IMR-90 (cell line): Measurements from ENCODE around the gene WNT6. TPM values are rescaled to one million over a fixed set of nuclear protein-coding genes. Genes with fewer than 3 reads are reported as not detected.

Source experiments
- ATAC-seq: fragments of 200-7000 bp; cut with Tn5 transposase; 2 replicates; pipeline ENCODE4 v1.9.1; 2020; ENCODE audit warnings: low read depth, mild to moderate bottlenecking, moderate library complexity
- BruUV-seq: library from RNA; stranded (reverse); fragments of 400-500 nt; replicated peaks from 2 replicates; lab custom pipeline; 2021; lab: Mats Ljungman, UMichigan
- CTCF ChIA-PET: fragments of 300-600 bp; formaldehyde crosslinking; extraction: SDS; loops from one replicate; lab custom pipeline; 2021; ENCODE audit warnings: antibody characterized with exemption; lab: Yijun Ruan, JAX
- POLR2A ChIA-PET: fragments of 300-600 bp; sonication (Branson Sonifier 250); formaldehyde crosslinking; loops from one replicate; lab custom pipeline; 2022; ENCODE audit warnings: antibody characterized with exemption; ENCODE audit not compliant: unreplicated experiment; lab: Charles Lee
- DNase-seq: peaks from one replicate; pipeline ENCODE4 v3.0.0; 2013
- H2AFZ ChIP-seq: replicated peaks from 2 replicates; pipeline ENCODE3; 2013; ENCODE audit warnings: low read length, mild to moderate bottlenecking; ENCODE audit not compliant: poor library complexity
- H2AK5ac ChIP-seq: 2 replicates; pipeline ENCODE4 v1.6.1; 2013; ENCODE audit warnings: low read depth, low read length, inconsistent platforms
- H2AK9ac ChIP-seq: replicated peaks from 2 replicates; pipeline ENCODE3; 2013; ENCODE audit warnings: mild to moderate bottlenecking, low read depth, low read length, moderate library complexity; ENCODE audit not compliant: poor library complexity
- H2BK120ac ChIP-seq: 2 replicates; pipeline ENCODE4 v1.6.1; 2013; ENCODE audit warnings: low read depth, low read length, inconsistent platforms
- H2BK15ac ChIP-seq: 3 replicates; pipeline ENCODE4 v1.6.1; 2013; ENCODE audit warnings: low read depth, low read length, inconsistent platforms
- H2BK20ac ChIP-seq: 2 replicates; pipeline ENCODE4 v1.6.1; 2013; ENCODE audit warnings: low read depth, mild to moderate bottlenecking, inconsistent platforms, low read length, moderate library complexity
- H2BK5ac ChIP-seq: 2 replicates; pipeline ENCODE4 v1.6.1; 2013; ENCODE audit warnings: mild to moderate bottlenecking, low read depth, low read length, inconsistent platforms; ENCODE audit not compliant: poor library complexity, severe bottlenecking
- H3K14ac ChIP-seq: replicated peaks from 2 replicates; pipeline ENCODE4 v1.6.1; 2013; ENCODE audit warnings: low read depth, low read length, inconsistent platforms
- H3K18ac ChIP-seq: 2 replicates; pipeline ENCODE4 v1.6.1; 2013; ENCODE audit warnings: low read depth, low read length, control low read depth
- H3K23ac ChIP-seq: 2 replicates; pipeline ENCODE4 v1.6.1; 2013; ENCODE audit warnings: low read depth, low read length, inconsistent platforms
- H3K27ac ChIP-seq: 2 replicates; pipeline ENCODE4 v1.5.1; 2013; ENCODE audit warnings: mild to moderate bottlenecking, control low read depth, low read length; ENCODE audit not compliant: insufficient read depth
- H3K27me3 ChIP-seq: 2 replicates; pipeline ENCODE4 v1.6.1; 2013; ENCODE audit warnings: low read length; ENCODE audit not compliant: control insufficient read depth, insufficient read depth
- H3K36me3 ChIP-seq: 2 replicates; pipeline ENCODE4 v1.6.1; 2013; ENCODE audit warnings: low read length, mixed read lengths; ENCODE audit not compliant: control insufficient read depth, insufficient read depth
- H3K4ac ChIP-seq: 2 replicates; pipeline ENCODE4 v1.6.1; 2013; ENCODE audit warnings: low read depth, low read length, inconsistent platforms
- H3K4me1 ChIP-seq: 2 replicates; pipeline ENCODE4 v1.6.1; 2013; ENCODE audit warnings: low read length, mixed read lengths; ENCODE audit not compliant: control insufficient read depth, insufficient read depth
- H3K4me2 ChIP-seq: 2 replicates; pipeline ENCODE4 v1.6.1; 2013; ENCODE audit warnings: low read depth, mild to moderate bottlenecking, control low read depth, low read length, moderate library complexity
- H3K4me3 ChIP-seq: 2 replicates; pipeline ENCODE4 v1.5.1; 2013; ENCODE audit warnings: low read depth, mild to moderate bottlenecking, control low read depth, low read length, moderate library complexity; ENCODE audit not compliant: insufficient read depth
- H3K56ac ChIP-seq: 2 replicates; pipeline ENCODE4 v1.6.1; 2013; ENCODE audit warnings: low read length, inconsistent platforms; ENCODE audit not compliant: insufficient read depth; ENCODE audit errors: extremely low read depth
- H3K79me1 ChIP-seq, 2 experiments: 2 replicates each; pipeline ENCODE4 v1.6.1; 2013; ENCODE audit warnings: low read length in 2 of 2, inconsistent platforms in 1 of 2, low read depth in 1 of 2
- H3K9ac ChIP-seq: 2 replicates; pipeline ENCODE4 v1.6.1; 2013; ENCODE audit warnings: low read depth, low read length, control low read depth
- H3K9me1 ChIP-seq: 2 replicates; pipeline ENCODE4 v1.6.1; 2013; ENCODE audit warnings: low read length, inconsistent platforms; ENCODE audit not compliant: insufficient read depth
- H3K9me3 ChIP-seq: 2 replicates; pipeline ENCODE4 v1.6.1; 2013; ENCODE audit warnings: low read length; ENCODE audit not compliant: control insufficient read depth, insufficient read depth
- H4K20me1 ChIP-seq: 2 replicates; pipeline ENCODE4 v1.6.1; 2013; ENCODE audit warnings: low read length, inconsistent platforms; ENCODE audit not compliant: insufficient read depth
- H4K5ac ChIP-seq: 2 replicates; pipeline ENCODE4 v1.6.1; 2013; ENCODE audit warnings: mild to moderate bottlenecking, low read depth, low read length, control low read depth
- H4K8ac ChIP-seq, 2 experiments: 2 replicates each; pipeline ENCODE4 v1.6.1; 2013; ENCODE audit warnings: low read depth in 2 of 2, low read length in 2 of 2, control low read depth in 1 of 2, inconsistent platforms in 1 of 2
- H4K91ac ChIP-seq: 2 replicates; pipeline ENCODE4 v1.6.1; 2013; ENCODE audit warnings: low read depth, low read length, inconsistent platforms; ENCODE audit not compliant: insufficient read depth
- MAFK ChIP-seq: IDR thresholded peaks from 2 replicates; pipeline ENCODE4 v1.6.1; 2012; ENCODE audit warnings: low read depth, low read length, improper control_type of control experiment
- MAZ ChIP-seq: IDR thresholded peaks from 2 replicates; pipeline ENCODE4 v1.6.1; 2012; ENCODE audit warnings: low read depth, mild to moderate bottlenecking, low read length, improper control_type of control experiment, moderate library complexity, borderline replicate concordance
- NFE2L2 ChIP-seq: fragments of 150-350 bp; IDR thresholded peaks from 2 replicates; pipeline ENCODE4 v1.6.1; 2016; ENCODE audit warnings: low read depth, mild to moderate bottlenecking, low read length
- WGBS, 2 experiments: methylation state at CpG; one replicate each; pipeline versions ENCODE4 v1.1.5 to v1.1.7; 2013; ENCODE audit warnings: missing lambda C conversion rate in 2 of 2; ENCODE audit not compliant: insufficient read length in 1 of 2; ENCODE audit errors: extremely low coverage in 2 of 2; 5-methylcytosine and 5-hydroxymethylcytosine counted together
- dilution Hi-C: fragments of 300-500 bp; cut with HindIII; formaldehyde crosslinking; loops from one replicate; pipeline ENCODE4 v1.14.3; 2018; ENCODE audit warnings: low sequenced_read_pairs; ENCODE audit not compliant: unreplicated experiment
- in situ Hi-C: fragments of 300-500 bp; cut with MboI; formaldehyde crosslinking; loops from 3 replicates; pipeline ENCODE4 v1.14.3; 2019; ENCODE audit warnings: low sequenced_read_pairs, inconsistent platforms, mixed read lengths
- intact Hi-C: fragments of 100-400 bp; cut with micrococcal nuclease; formaldehyde crosslinking; loops from 2 replicates; pipeline ENCODE4 v1.10.0; 2022
- polyA plus RNA-seq, 3 experiments: library from polyadenylated mRNA; depleted of rRNA; stranded (reverse); fragments of >200 nt; gene quantifications; 2 replicates each; pipeline ENCODE4 v1.2.3, GENCODE V29; 2012; ENCODE audit warnings: low replicate concordance in 1 of 3
- total RNA-seq: library from RNA; depleted of rRNA; stranded (reverse); fragments of >200 nt; gene quantifications from 2 replicates; pipeline ENCODE4 v1.2.3, GENCODE V29; 2012
- TF ChIP-seq, protein P1 (sequence below): fragments of 150-350 bp; IDR thresholded peaks from 2 replicates; pipeline ENCODE4 v1.6.1; 2016; ENCODE audit warnings: low read depth, mild to moderate bottlenecking, low read length, moderate library complexity, borderline replicate concordance

Gene WNT6
- total and polyA plus RNA-seq, 2 of the 4 experiments (the other 2 are of a cell fraction) = not detected

GRCh38 chr2:218869064-218869463, 9.5 kb downstream of the WNT6 start:
- Histone ChIP-seq H3K9me1 (no peaks in the 10 kb centered on the region), H3K4me2 (no peak overlapping the region), H3K4me3 (no peak overlapping the region), H3K4me1 (no peaks in the 10 kb centered on the region), H2BK15ac (no peak overlapping the region), H3K79me1 (no peaks in the 10 kb centered on the region), H3K9ac (no peak overlapping the region), H2AK5ac (no peak overlapping the region), H2BK120ac (no peak overlapping the region), H4K20me1 (no peaks in the 10 kb centered on the region), H2BK5ac (no peak overlapping the region), H4K5ac (no peak overlapping the region), H3K18ac (no peak overlapping the region), H3K23ac (no peak overlapping the region), H2AK9ac (no peak overlapping the region), H3K27ac (no peak overlapping the region), H2AFZ (no peak overlapping the region), H3K36me3 (no peaks in the 10 kb centered on the region), H3K14ac (no peak overlapping the region), H3K9me3 (peaks cover 2% of the 10 kb centered on the region), H3K4ac (no peak overlapping the region), H2BK20ac (no peak overlapping the region), H3K56ac (no peak overlapping the region), H4K8ac (no peak overlapping the region), H4K91ac (no peak overlapping the region), H3K27me3 (peaks cover 90% of the 10 kb centered on the region)
- in situ Hi-C loops = no loop called here
- dilution Hi-C loops = no loop called here
- ChIA-PET POLR2A (no interaction called here), CTCF (interaction anchor here (1.0 kb wide), 1 partner anchor 18 kb away, joined by 3 read pairs; no protein-coding TSS in a partner anchor)
- ATAC-seq (no peak), DNase-seq (no peak)
- no TSS peak for BruUV-seq
- intact Hi-C loops = no loop called here
- TF ChIP-seq NFE2L2 = no peak
- TF ChIP-seq, protein P1, sequence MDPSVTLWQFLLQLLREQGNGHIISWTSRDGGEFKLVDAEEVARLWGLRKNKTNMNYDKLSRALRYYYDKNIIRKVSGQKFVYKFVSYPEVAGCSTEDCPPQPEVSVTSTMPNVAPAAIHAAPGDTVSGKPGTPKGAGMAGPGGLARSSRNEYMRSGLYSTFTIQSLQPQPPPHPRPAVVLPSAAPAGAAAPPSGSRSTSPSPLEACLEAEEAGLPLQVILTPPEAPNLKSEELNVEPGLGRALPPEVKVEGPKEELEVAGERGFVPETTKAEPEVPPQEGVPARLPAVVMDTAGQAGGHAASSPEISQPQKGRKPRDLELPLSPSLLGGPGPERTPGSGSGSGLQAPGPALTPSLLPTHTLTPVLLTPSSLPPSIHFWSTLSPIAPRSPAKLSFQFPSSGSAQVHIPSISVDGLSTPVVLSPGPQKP = no peak
- TF ChIP-seq MAFK = no peak
- TF ChIP-seq MAZ = no peak
- 75% methylated on average over 4 of the region's 9 CpGs; no CpG with 5 or more reads in 1 of the 2 experiments for WGBS, 2 experiments
